ENCODE measurements around the gene GET3. TPM values are rescaled to one million over a fixed set of nuclear protein-coding genes. Genes with fewer than 3 reads are reported as not detected.

GET3 gene
- total and polyA plus RNA-seq, 2 of the 13 experiments (the other 11 are each of a cell fraction or from before 2014, with no cell fraction given): 57.7 to 59.4 TPM

DNA sequence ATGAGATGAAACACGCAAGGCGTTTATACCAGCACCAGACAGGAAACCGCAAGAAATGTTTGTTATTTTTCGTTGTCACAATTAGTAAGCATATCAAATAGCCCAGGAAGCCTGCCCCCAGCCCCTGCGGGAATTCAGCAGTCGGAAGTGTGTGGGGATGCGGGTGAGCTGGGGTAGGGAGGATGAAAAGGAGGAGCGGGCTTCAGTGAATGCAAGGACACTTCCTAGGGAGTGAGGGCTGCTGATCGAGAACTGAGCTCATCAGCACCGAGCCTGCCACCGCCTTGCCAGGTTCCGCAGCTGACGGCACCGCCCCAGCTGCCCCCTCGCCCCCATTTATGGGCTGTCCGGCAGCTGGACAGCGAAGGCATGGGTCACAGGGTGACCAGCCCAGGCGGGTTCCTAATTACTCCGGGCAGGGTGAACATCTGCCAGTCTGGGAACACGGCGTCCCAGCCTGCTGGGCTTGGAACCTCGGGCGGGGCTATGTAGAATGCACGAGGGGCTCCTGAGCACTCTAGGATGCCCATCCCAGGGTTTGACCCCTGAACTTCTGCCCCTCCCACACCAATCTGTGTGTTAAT is 12.7 kb downstream of the GET3 start:
- Histone ChIP-seq H3K79me2 (ENCODE audit: insufficient read depth, low read length) (no peaks in the 10 kb centered on the region), H3K9ac (ENCODE audit: insufficient read depth, low read depth, low read length) (no peak overlapping the region), H3K4me1 (ENCODE audit: insufficient read depth, low read length) (peaks cover 20% of the 10 kb centered on the region), H3K27me3 (ENCODE audit: control insufficient read depth in 1 of 2, insufficient read depth in 2 of 2, low read length in 2 of 2) (peaks cover 2 to 34% of the 10 kb centered on the region in 2 experiments), H3K4me3 (replicated peaks in 1 of 3; ENCODE audit: insufficient read depth in 1 of 3, low read depth in 2 of 3, low read length in 3 of 3) (no peak overlapping the region), H2AFZ (ENCODE audit: low read length) (no peak overlapping the region), H4K20me1 (ENCODE audit: insufficient read depth, low read length) (no peaks in the 10 kb centered on the region), H3K27ac (ENCODE audit: extremely low read length, insufficient read depth, low read length) (no peak overlapping the region), H3K9me3 (ENCODE audit: low read length) (peaks cover 8% of the 10 kb centered on the region), H3K4me2 (ENCODE audit: low read depth, low read length) (peak overlapping the region; percentile 14; the same call in 1 of the 2 replicates), H3K36me3 (replicated peaks in 1 of 2; ENCODE audit: control insufficient read depth in 1 of 2, insufficient read depth in 2 of 2, low read length in 2 of 2) (peaks cover 13 to 28% of the 10 kb centered on the region in 2 experiments)
- ChIA-PET POLR2A (no interaction called here), CTCF (ENCODE audit: low intra/inter-chr PET ratio, low total read pairs) (no interaction called here)
- no TSS peak for BruUV-seq (replicated peaks)
- DNase-seq (ENCODE audit: low spot score): no peak
- peak; percentile 25 for ATAC-seq
- WGBS (ENCODE audit: low lambda C conversion rate): 57% methylated on average over 9 of the region's 24 CpGs
- in situ Hi-C loops (cut with HindIII; ENCODE audit: extremely low pct_ligation_motif_present, low pct_unique_long_range_greater_than_20kb): no loop called here
- intact Hi-C loops (cut with micrococcal nuclease; ENCODE audit: unreplicated experiment): no loop called here
- FAIRE-seq: no peak
- TF ChIP-seq IKZF4 (CRISPR knock-in tag; IDR thresholded peaks at IDR 0.05; ENCODE audit: borderline replicate concordance, low read depth, not compliant biosample characterization) (no peak), ZBTB7B (CRISPR knock-in tag; IDR thresholded peaks at IDR 0.05) (no peak), YEATS4 (CRISPR knock-in tag; IDR thresholded peaks at IDR 0.05; ENCODE audit: borderline replicate concordance) (no peak), KLF6 (CRISPR knock-in tag; IDR thresholded peaks at IDR 0.05) (no peak), CAMTA2 (CRISPR knock-in tag; IDR thresholded peaks at IDR 0.05; ENCODE audit: borderline replicate concordance) (no peak)
- TF ChIP-seq, protein P1, sequence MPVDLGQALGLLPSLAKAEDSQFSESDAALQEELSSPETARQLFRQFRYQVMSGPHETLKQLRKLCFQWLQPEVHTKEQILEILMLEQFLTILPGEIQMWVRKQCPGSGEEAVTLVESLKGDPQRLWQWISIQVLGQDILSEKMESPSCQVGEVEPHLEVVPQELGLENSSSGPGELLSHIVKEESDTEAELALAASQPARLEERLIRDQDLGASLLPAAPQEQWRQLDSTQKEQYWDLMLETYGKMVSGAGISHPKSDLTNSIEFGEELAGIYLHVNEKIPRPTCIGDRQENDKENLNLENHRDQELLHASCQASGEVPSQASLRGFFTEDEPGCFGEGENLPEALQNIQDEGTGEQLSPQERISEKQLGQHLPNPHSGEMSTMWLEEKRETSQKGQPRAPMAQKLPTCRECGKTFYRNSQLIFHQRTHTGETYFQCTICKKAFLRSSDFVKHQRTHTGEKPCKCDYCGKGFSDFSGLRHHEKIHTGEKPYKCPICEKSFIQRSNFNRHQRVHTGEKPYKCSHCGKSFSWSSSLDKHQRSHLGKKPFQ (CRISPR knock-in tag; IDR thresholded peaks at IDR 0.05; ENCODE audit: insufficient replicate concordance): no peak
- TF ChIP-seq, protein P2, sequence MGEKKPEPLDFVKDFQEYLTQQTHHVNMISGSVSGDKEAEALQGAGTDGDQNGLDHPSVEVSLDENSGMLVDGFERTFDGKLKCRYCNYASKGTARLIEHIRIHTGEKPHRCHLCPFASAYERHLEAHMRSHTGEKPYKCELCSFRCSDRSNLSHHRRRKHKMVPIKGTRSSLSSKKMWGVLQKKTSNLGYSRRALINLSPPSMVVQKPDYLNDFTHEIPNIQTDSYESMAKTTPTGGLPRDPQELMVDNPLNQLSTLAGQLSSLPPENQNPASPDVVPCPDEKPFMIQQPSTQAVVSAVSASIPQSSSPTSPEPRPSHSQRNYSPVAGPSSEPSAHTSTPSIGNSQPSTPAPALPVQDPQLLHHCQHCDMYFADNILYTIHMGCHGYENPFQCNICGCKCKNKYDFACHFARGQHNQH (CRISPR knock-in tag; IDR thresholded peaks at IDR 0.05): no peak
- TF ChIP-seq, protein P3, sequence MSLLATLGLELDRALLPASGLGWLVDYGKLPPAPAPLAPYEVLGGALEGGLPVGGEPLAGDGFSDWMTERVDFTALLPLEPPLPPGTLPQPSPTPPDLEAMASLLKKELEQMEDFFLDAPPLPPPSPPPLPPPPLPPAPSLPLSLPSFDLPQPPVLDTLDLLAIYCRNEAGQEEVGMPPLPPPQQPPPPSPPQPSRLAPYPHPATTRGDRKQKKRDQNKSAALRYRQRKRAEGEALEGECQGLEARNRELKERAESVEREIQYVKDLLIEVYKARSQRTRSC (CRISPR knock-in tag; IDR thresholded peaks at IDR 0.05; ENCODE audit: low read depth): no peak
- TF ChIP-seq, protein P4, sequence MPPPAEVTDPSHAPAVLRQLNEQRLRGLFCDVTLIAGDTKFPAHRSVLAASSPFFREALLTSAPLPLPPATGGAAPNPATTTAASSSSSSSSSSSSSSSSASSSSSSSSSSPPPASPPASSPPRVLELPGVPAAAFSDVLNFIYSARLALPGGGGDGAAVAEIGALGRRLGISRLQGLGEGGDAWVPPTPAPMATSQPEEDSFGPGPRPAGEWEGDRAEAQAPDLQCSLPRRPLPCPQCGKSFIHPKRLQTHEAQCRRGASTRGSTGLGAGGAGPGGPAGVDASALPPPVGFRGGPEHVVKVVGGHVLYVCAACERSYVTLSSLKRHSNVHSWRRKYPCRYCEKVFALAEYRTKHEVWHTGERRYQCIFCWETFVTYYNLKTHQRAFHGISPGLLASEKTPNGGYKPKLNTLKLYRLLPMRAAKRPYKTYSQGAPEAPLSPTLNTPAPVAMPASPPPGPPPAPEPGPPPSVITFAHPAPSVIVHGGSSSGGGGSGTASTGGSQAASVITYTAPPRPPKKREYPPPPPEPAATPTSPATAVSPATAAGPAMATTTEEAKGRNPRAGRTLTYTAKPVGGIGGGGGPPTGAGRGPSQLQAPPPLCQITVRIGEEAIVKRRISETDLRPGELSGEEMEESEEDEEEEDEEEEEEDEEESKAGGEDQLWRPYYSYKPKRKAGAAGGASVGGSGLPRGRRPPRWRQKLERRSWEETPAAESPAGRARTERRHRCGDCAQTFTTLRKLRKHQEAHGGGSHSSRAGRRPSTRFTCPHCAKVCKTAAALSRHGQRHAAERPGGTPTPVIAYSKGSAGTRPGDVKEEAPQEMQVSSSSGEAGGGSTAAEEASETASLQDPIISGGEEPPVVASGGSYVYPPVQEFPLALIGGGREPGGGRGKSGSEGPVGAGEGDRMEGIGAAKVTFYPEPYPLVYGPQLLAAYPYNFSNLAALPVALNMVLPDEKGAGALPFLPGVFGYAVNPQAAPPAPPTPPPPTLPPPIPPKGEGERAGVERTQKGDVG (CRISPR knock-in tag; IDR thresholded peaks at IDR 0.05; ENCODE audit: borderline replicate concordance): no peak
- TF ChIP-seq, protein P5, sequence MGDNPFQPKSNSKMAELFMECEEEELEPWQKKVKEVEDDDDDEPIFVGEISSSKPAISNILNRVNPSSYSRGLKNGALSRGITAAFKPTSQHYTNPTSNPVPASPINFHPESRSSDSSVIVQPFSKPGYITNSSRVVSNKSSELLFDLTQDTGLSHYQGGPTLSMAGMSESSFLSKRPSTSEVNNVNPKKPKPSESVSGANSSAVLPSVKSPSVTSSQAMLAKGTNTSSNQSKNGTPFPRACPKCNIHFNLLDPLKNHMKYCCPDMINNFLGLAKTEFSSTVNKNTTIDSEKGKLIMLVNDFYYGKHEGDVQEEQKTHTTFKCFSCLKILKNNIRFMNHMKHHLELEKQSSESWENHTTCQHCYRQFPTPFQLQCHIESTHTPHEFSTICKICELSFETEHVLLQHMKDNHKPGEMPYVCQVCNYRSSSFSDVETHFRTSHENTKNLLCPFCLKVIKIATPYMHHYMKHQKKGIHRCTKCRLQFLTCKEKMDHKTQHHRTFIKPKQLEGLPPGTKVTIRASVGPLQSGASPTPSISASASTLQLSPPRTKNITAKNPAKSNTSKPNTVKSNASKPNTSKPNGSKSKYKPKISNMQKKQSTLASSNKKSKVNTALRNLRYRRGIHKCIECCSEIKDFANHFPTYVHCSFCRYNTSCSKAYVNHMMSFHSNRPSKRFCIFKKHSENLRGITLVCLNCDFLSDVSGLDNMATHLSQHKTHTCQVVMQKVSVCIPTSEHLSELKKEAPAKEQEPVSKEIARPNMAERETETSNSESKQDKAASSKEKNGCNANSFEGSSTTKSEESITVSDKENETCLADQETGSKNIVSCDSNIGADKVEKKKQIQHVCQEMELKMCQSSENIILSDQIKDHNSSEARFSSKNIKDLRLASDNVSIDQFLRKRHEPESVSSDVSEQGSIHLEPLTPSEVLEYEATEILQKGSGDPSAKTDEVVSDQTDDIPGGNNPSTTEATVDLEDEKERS (CRISPR knock-in tag; IDR thresholded peaks at IDR 0.05): no peak

All from HepG2 (cell line).